Motor neuron (in vitro differentiated cells): ENCODE measurements around the gene ARHGEF7. TPM values are rescaled to one million over a fixed set of nuclear protein-coding genes. Genes with fewer than 3 reads are reported as not detected.
"Not testable (repeated sequence)": the region's sequence is repeated elsewhere in the genome, so short reads cannot be mapped to it uniquely, and the experiment has no call there.

ENCODE experiments used
- ATAC-seq, 8 experiments: fragments of 200-7000 bp; cut with Tn5 transposase; replicated peaks in 6 of 8; 2 replicates each; pipeline ENCODE4 v1.8.0; 2021; ENCODE audit warnings: mild to moderate bottlenecking in 8 of 8, moderate library complexity in 8 of 8
- H3K27ac ChIP-seq, 2 donors: fragments of 250-450 bp; sonication (Bioruptor Pico); 2 replicates each; pipeline ENCODE4 v1.9.0; 2021; ENCODE audit warnings: antibody characterized with exemption in 2 of 2, mild to moderate bottlenecking in 2 of 2, moderate library complexity in 1 of 2
- H3K4me1 ChIP-seq, 2 donors: fragments of 250-450 bp; sonication (Bioruptor Pico); replicated peaks in 1 of 2; 2 replicates each; pipeline ENCODE4 v1.6.1; 2021; ENCODE audit warnings: antibody characterized with exemption in 2 of 2, mild to moderate bottlenecking in 2 of 2, moderate library complexity in 1 of 2
- H3K4me3 ChIP-seq, 5 donors: fragments of 250-450 bp; sonication (Bioruptor Pico); 2 replicates each; pipeline ENCODE4 v1.9.0; 2021; ENCODE audit warnings: antibody characterized with exemption in 5 of 5, mild to moderate bottlenecking in 5 of 5, moderate library complexity in 4 of 5
- WGBS, 10 experiments: fragments of 450-650 bp; shearing (Covaris generic); methylation state at CpG; one replicate each; pipeline ENCODE4 v1.0.0; 2022; 5-methylcytosine and 5-hydroxymethylcytosine counted together
- in situ Hi-C, 9 experiments: fragments of 400-800 bp; cut with MboI; loops; one replicate each; pipeline ENCODE4 v1.15.0; 2021; ENCODE audit warnings: low sequenced_read_pairs in 9 of 9, low pct_unique_long_range_greater_than_20kb in 2 of 9; ENCODE audit not compliant: unreplicated experiment in 9 of 9
- total RNA-seq, 8 experiments: library from RNA; unstranded; fragments of 300-600 nt; gene quantifications; 2 replicates each; pipeline versions ENCODE4 v1.2.3 to v1.2.4, GENCODE V29; 2022

Gene ARHGEF7, protein sequence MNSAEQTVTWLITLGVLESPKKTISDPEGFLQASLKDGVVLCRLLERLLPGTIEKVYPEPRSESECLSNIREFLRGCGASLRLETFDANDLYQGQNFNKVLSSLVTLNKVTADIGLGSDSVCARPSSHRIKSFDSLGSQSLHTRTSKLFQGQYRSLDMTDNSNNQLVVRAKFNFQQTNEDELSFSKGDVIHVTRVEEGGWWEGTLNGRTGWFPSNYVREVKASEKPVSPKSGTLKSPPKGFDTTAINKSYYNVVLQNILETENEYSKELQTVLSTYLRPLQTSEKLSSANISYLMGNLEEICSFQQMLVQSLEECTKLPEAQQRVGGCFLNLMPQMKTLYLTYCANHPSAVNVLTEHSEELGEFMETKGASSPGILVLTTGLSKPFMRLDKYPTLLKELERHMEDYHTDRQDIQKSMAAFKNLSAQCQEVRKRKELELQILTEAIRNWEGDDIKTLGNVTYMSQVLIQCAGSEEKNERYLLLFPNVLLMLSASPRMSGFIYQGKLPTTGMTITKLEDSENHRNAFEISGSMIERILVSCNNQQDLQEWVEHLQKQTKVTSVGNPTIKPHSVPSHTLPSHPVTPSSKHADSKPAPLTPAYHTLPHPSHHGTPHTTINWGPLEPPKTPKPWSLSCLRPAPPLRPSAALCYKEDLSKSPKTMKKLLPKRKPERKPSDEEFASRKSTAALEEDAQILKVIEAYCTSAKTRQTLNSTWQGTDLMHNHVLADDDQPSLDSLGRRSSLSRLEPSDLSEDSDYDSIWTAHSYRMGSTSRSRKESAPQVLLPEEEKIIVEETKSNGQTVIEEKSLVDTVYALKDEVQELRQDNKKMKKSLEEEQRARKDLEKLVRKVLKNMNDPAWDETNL
- 10 to 100 TPM; 27.9 to 56.9 (median 50.5) TPM for total RNA-seq

DNA sequence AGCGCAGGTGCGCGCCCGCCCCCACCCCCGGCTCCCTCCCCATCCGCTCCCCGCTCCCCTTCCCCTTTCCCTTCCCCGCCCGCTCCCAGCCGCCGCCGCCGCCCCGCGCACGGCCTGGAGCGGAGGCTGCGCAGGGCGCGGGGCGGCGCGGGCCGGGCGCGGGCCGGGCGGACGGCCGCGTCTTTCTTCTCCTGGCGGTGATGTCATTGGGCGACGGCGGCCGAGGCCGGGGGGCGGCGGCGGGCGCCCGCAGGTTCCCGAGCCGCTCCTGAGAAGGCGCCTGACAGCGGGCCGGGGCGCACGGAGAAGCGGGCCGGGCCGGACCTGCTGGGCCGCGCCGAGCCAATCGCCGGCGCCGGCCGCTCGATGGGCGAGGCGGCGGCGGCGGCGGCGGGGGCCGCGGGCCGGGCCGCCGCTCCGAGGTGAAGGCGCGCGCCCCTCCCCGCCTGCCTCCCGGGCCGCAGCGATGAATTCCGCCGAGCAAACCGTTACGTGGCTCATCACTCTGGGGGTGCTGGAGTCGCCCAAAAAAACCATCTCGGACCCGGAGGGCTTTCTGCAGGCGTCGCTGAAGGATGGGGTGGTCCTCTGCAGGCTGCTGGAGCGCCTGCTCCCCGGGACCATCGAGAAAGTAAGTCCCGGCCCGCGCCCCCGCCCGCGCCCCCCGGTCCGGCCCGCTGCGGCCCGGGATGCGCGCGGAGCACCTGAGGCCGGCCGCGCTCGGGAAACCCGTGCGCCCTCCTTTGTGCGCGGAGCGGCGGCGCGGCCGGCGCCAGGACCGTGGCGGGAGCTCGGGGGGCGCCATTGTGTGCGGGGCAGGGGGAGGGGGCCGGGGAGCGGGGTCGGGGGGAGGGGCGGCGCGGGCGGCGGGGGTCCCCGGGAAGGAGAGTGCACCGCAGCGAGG is at the start of gene ARHGEF7:
ARHGEF7 (plus strand) TSS at position 250 of the 904 bp plus-strand sequence; CDS start at position 467, 217 bp downstream.
- no CpG with 5 or more reads among the region's 137 CpGs for WGBS, 10 experiments
- Histone ChIP-seq H3K4me3 (peak within 1 kb of the TSS; percentile 69 to 97 (median 86)), H3K27ac (peak within 1 kb of the TSS; percentile 82 to 95), H3K4me1 (peaks cover 0 to 18% of the 10 kb centered on the region in 2 donors)
- in situ Hi-C loops: no loop called here
- ATAC-seq: peak; percentile 53 to 81 (median 76)

DNA sequence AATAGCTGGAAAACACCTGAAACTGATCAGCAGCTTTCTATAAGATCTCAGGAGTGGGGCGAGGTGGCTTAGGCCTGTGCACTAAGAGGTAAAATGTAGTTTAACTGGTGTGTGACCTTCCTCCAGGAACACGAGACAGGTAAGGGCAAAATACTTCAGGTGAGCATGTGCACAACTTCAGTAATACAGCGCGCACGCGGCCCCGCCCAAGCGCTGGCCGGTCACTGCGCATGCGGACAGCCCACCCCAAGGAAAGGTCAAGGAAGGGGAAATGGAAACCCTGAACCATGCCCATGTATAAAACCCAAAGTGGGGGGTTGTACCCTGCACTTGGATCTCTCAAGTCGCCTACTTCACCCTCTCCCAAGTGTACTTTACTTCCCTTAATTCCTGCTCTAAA is 49.4 kb upstream of the ARHGEF7 start:
- ATAC-seq: no peak
- in situ Hi-C loops: no loop called here
- Histone ChIP-seq H3K4me3 (no peak overlapping the region), H3K27ac (no peak overlapping the region), H3K4me1 (no peaks in the 10 kb centered on the region)
- 67 to 100% (median 89%) methylated on average over 1 to 9 of the region's 12 CpGs; no CpG with 5 or more reads in 2 of the 10 experiments for WGBS, 10 experiments

DNA sequence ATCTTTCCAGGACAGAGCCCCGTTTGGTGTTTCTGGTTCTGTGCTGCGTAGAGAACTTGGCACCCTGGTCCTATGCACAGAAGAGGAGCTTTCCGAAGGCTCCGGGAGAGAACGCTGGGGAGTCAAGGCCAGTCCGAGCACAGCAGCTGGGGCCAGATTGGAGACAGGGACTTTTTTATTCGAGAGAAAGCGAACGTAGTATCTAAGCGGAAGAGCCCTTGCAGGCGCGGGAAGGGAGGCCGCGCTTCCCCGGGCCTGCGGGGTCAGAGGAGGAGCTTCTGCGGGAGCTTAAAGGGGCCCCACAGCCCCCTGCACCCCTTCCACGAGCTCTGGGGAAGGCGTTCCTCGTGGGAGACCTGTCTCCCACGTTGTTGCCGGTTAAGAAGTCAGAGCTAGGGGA is 48.6 kb upstream of the ARHGEF7 start:
- Histone ChIP-seq H3K4me1 (no peaks in the 10 kb centered on the region), H3K27ac (no peak overlapping the region), H3K4me3 (no peak overlapping the region)
- 30 to 94% (median 66%) methylated on average over 2 to 7 of the region's 22 CpGs; no CpG with 5 or more reads in 4 of the 10 experiments for WGBS, 10 experiments
- ATAC-seq: no peak
- in situ Hi-C loops: no loop called here

DNA sequence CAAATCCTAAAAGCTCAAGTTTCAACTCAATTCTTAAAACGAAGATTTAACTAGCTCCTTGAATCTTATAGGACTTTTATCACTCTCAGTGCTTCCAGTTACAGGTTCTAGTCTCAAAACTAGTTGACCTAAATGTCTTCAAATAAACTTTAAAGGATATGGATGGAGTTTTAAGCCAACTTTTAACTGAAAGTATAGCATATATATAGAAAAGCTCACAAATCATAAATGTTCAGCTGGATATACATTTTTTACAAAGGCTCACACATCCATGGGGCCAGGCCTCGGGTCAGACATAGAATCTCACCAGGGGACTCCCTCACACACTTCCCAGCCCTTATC is 47.1 kb upstream of the ARHGEF7 start:
- WGBS, 10 experiments: 0 to 14% (median 0%) methylated on average over 1 to 2 of the region's 2 CpGs; no CpG with 5 or more reads in 1 of the 10 experiments
- in situ Hi-C loops: no loop called here
- no peak for ATAC-seq
- peak overlapping the region in 4 of 5 donors; percentile 39 to 72 (median 52) for H3K4me3 ChIP-seq
- H3K27ac ChIP-seq: no peak overlapping the region
- no peaks in the 10 kb centered on the region for H3K4me1 ChIP-seq

DNA sequence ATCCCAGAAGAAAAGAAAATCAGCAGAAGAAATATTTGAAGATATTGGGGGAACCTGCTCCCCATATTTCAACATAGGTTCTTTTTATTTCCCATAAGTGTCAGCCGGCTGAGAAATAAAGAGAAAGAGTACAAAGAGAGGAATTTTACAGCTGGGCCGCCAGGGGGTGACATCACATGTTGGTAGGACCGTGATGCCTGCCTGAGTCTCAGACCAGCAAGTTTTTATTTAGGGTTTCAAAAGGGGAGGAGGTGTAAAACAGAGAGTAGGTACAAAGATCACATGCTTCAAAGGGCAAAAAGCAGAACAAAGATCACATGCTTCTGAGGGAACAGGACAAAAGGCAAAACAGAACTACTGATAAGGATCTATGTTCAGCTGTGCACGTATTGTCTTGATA is 44.0 kb upstream of the ARHGEF7 start:
- ATAC-seq, in situ Hi-C loops: not testable (repeated sequence)
- WGBS, 10 experiments: 17 to 64% (median 36%) methylated on average over 1 to 4 of the region's 4 CpGs; no CpG with 5 or more reads in 4 of the 10 experiments

DNA sequence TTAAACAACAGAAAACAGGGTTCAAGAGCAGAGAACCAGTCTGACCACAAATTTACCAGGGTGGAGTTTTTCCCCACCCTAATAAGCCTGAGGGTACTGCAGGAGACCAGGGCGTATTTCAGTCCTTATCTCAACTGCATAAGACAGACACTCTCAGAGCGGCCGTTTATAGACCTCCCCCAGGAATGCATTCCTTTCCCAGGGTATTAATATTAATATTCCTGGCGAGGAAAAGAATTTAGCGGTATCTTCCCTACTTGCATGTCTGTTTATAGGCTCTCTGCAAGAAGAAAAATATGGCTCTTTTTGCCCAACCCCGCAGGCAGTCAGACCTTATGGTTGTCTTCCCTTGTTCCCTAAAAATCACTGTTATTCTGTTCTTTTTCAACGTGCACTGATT is 43.6 kb upstream of the ARHGEF7 start:
- H3K4me1 ChIP-seq, ATAC-seq, H3K27ac ChIP-seq, in situ Hi-C loops, H3K4me3 ChIP-seq: not testable (repeated sequence)
- 0 to 67% (median 54%) methylated on average over 1 to 7 of the region's 7 CpGs; no CpG with 5 or more reads in 3 of the 10 experiments for WGBS, 10 experiments

More for the DNA sequence above, 44.0 kb upstream of the ARHGEF7 start:
- H3K4me3 ChIP-seq, H3K4me1 ChIP-seq, H3K27ac ChIP-seq: not testable (repeated sequence)

DNA sequence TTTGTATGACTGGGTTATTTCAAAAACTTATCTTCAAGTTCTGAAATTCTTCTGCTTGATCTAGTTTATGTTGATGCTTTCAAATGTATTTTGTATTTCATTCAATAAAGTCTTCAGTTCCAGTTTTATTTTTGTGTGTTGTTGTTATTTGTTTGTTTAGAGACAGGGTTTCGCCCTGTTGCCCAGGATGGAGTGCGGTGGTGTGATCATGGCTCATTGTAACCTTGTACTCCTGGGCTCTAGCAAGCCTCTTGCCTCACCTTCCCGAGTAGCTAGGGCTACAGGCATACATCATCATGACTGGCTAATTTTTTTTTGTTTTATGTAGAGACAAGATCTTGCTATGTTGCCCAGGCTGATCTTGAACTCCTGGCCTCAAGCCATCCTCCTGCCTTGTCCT is 40.3 kb upstream of the ARHGEF7 start:
- no peak overlapping the region for H3K27ac ChIP-seq
- ATAC-seq: no peak
- 67 to 92% (median 77%) methylated on average over 2 to 3 of the region's 3 CpGs; no CpG with 5 or more reads in 2 of the 10 experiments for WGBS, 10 experiments
- H3K4me3 ChIP-seq: no peak overlapping the region
- in situ Hi-C loops: loop anchor here in 1 of 9 experiments (25.0 kb wide), 1 partner anchor 137 kb away; no protein-coding TSS in a partner anchor
- H3K4me1 ChIP-seq: no peaks in the 10 kb centered on the region

DNA sequence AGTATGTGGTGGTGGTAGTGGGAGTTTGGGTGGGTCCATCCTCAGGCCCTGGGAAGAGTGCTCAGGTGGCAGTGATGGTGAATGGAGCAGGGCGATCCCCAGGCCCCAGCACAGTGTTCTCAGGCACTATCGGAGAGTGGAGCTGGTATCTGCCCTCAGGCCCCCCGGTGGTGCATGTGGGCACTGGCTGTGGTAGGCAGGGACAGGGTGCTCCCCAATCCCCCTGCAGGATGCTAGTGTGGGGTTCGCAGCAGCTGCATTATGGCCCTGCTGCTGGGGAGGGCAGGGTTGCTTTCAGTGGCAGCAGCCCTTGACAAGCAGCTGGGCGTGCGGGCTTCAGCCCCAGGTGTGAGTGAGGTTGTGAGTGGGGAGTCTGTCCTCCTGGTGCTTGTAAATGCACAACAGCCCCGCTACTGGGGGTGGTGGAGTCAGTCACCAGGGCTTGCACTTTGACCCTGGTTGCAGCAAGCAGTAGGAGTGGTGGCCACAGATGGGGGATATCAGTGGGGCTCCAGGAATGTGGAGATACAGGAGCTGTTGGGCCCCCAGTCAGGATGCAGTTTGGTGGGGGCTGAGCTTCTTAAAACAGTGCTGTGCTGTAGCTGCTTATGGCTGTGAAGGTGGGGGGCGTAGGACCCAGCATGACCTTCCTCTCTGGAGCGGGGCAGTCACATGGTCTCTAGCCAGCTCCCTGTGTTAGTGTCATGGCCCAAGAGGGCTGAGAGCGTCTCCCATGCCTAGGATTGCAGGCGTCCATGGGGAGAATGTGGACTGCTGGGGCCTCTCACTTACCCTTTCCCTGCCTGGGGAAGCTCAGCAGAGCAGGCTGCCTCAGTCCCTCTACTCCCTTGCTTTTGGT is 38.7 kb upstream of the ARHGEF7 start:
- no peak for ATAC-seq
- 20 to 72% (median 33%) methylated on average over 1 to 7 of the region's 11 CpGs; no CpG with 5 or more reads in 5 of the 10 experiments for WGBS, 10 experiments
- in situ Hi-C loops: loop anchor here in 1 of 9 experiments (25.0 kb wide), 1 partner anchor 136 kb away; no protein-coding TSS in a partner anchor

DNA sequence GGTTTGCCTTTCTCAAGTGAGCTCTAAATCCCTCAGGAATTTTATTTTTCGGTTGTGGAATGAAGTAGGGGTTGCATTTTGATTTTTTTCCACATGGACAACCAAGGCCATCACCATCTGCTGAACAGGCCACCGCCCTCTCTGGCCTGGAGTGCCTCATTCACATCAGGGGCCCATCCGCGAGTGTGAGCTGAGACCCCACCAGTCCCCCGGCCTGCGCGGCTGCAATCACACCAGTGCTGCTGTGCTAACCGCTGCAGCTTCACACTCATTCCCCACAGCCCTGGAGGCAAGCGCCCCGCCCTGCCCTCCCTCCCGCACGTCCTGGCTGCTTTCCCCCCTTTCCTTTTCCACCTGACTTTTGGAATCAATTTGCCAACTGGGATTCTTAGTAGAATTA is 35.7 kb upstream of the ARHGEF7 start:
- no peak for ATAC-seq
- Histone ChIP-seq H3K4me1 (no peaks in the 10 kb centered on the region), H3K27ac (no peak overlapping the region), H3K4me3 (no peak overlapping the region)
- in situ Hi-C loops: loop anchor here in 1 of 9 experiments (25.0 kb wide), 1 partner anchor 133 kb away; no protein-coding TSS in a partner anchor
- 10 to 87% (median 45%) methylated on average over 1 to 5 of the region's 12 CpGs; no CpG with 5 or more reads in 4 of the 10 experiments for WGBS, 10 experiments

More for the DNA sequence above, 38.7 kb upstream of the ARHGEF7 start:
- Histone ChIP-seq H3K4me3 (no peak overlapping the region), H3K4me1 (no peaks in the 10 kb centered on the region), H3K27ac (no peak overlapping the region)

DNA sequence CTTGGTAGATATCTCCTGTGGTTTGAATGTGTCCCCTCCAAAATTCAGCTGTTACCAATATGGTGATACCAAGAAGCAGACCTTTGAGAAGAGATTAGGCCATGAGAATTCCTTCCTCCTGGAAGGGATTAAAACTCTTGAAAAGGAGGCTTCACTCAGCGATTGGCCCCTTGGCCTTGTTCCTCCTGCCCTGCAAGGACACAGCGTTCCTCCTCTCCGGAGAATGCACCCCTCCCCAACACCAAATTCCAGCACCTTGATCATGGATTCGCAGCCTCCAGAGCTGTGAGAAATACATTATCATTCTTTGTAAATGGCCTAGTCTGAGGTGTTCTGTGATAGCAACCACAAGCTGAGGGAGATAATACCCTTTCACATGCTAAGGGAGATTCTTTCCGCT is 34.5 kb upstream of the ARHGEF7 start:
- H3K27ac ChIP-seq: no peak overlapping the region
- no peak overlapping the region for H3K4me3 ChIP-seq
- ATAC-seq: no peak
- H3K4me1 ChIP-seq: no peaks in the 10 kb centered on the region
- 12 to 100% (median 65%) methylated on average over 1 to 5 of the region's 5 CpGs; no CpG with 5 or more reads in 1 of the 10 experiments for WGBS, 10 experiments
- in situ Hi-C loops: loop anchor here in 1 of 9 experiments (25.0 kb wide), 1 partner anchor 132 kb away; no protein-coding TSS in a partner anchor

DNA sequence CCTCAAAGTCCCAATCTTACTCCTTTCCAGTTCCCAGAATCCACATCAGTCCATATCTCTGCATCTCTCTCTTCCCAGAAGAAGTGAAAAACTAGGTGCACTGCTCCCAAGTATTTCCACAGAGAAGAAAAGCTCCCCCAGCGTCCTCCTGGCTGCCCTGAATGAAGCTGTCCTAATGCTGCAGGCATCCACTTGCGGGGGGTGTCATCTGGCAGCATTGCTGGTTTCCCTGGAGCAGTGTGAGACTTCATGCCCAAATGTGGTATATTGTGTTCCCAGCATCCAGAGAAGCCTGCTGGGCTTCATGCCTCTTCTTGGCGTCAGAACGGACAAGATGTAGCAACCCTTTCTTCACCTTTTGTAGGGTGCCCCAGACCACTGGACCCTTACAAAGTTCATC is 32.9 kb upstream of the ARHGEF7 start:
- Histone ChIP-seq H3K27ac (no peak overlapping the region), H3K4me1 (no peaks in the 10 kb centered on the region), H3K4me3 (no peak overlapping the region)
- ATAC-seq: no peak
- WGBS, 10 experiments: 0 to 100% (median 54%) methylated on average over 1 to 4 of the region's 4 CpGs; no CpG with 5 or more reads in 5 of the 10 experiments
- in situ Hi-C loops: loop anchor here in 1 of 9 experiments (25.0 kb wide), 1 partner anchor 130 kb away; no protein-coding TSS in a partner anchor
